ENCODE measurements around the gene PHC2. TPM values are rescaled to one million over a fixed set of nuclear protein-coding genes. Genes with fewer than 3 reads are reported as not detected.

The PHC2 gene
- total RNA-seq, 1 experiment from 2014 or later = 176 TPM

- RAD21 ChIA-PET (ENCODE audit: low non-redundant PET in 1 of 2, low total read pairs in 2 of 2, uncharacterized antibody in 2 of 2, unreplicated experiment in 2 of 2) = no interaction called here
- H3K4me1 ChIP-seq (ENCODE audit: control insufficient read depth in 1 of 2, insufficient read depth in 2 of 2, low read length in 2 of 2) = peaks cover 0 to 8% of the 10 kb centered on the region in 2 experiments; a peak in 2 of 4 replicates
- no peak for ATAC-seq
- intact Hi-C loops (cut with micrococcal nuclease) = loop anchor here (5.0 kb wide), 2 partner anchors 158 to 187 kb away; no protein-coding TSS in a partner anchor
- no peak overlapping the region for H3K27ac ChIP-seq (ENCODE audit: low read depth, low read length)
- no peaks in the 10 kb centered on the region for H3K27me3 ChIP-seq (ENCODE audit: insufficient read depth, low read length)
- no peak for DNase-seq (ENCODE audit: low read depth, low spot score)
- CTCF ChIA-PET = interaction anchor here (3.8 kb wide), 1 partner anchor 171 kb away, joined by 23 read pairs; the partner anchor contains the start of gene ZSCAN20
- H3K79me2 ChIP-seq (ENCODE audit: insufficient read depth, low read length) = no peaks in the 10 kb centered on the region
- no peak overlapping the region for H3K4me3 ChIP-seq (replicated peaks in 1 of 2; ENCODE audit: low read depth in 1 of 2, low read length in 2 of 2)
- H3K9ac ChIP-seq (ENCODE audit: low read length) = no peak overlapping the region
- no TSS peak for BruUV-seq (replicated peaks)
- H3K4me2 ChIP-seq (ENCODE audit: low read length) = no peak overlapping the region
- no peaks in the 10 kb centered on the region for H4K20me1 ChIP-seq (ENCODE audit: insufficient read depth)
- H2AFZ ChIP-seq (ENCODE audit: low read depth, low read length, poor library complexity, severe bottlenecking) = no peak overlapping the region
- no peaks in the 10 kb centered on the region for H3K9me2 ChIP-seq (ENCODE audit: insufficient read depth)
- POLR2A ChIA-PET = no interaction called here
- H3K9me3 ChIP-seq (ENCODE audit: control insufficient read depth in 1 of 2, insufficient read depth in 1 of 2, low read depth in 1 of 2, low read length in 2 of 2) = no peaks in the 10 kb centered on the region
- no peaks in the 10 kb centered on the region for H3K36me3 ChIP-seq (ENCODE audit: control insufficient read depth in 1 of 2, insufficient read depth in 2 of 2, low read length in 2 of 2)
- TF ChIP-seq ZBTB33 (IDR thresholded peaks at IDR 0.05; ENCODE audit: extremely low read depth, insufficient replicate concordance, low read length) = no peak
These were observed 131.3 kb downstream of the PHC2 start for GRCh38 chr1:33299461-33300155.

DNA sequence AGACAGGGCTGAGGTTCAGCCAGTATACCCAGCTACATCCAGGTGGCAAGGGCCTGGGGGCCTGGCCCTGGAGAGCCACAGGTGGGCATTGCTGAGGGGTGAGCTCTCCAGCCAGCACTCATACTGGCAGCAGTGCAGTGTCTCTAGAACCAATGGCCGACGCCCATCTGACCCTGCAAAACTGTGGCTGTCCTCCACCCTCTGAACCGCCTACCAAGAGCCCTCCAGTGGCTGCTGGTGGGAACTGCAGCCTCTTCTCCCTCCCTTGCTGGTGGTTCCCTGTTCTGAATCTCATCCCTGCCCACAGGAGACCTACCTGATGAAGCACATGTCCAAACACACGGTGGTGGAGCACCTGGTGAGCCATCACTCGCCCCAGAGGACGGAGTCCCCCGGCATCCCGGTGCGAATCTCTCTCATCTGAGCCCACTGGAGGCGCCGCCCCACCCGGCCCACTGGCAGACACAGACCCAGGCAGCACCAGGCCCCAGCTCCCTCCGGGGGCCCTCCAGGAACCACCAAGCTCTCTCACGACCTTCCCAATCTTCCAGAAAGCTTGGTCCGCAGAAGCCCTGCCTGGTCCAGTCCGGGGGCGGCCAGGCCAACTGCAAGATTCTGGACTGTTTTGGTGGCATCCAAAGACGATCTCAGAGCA lies 132.1 kb downstream of the PHC2 start:
- H3K9me2 ChIP-seq (ENCODE audit: insufficient read depth) = no peaks in the 10 kb centered on the region
- no peaks in the 10 kb centered on the region for H3K27me3 ChIP-seq (ENCODE audit: insufficient read depth, low read length)
- no peaks in the 10 kb centered on the region for H3K79me2 ChIP-seq (ENCODE audit: insufficient read depth, low read length)
- no peak overlapping the region for H3K27ac ChIP-seq (ENCODE audit: low read depth, low read length)
- H3K9ac ChIP-seq (ENCODE audit: low read length) = no peak overlapping the region
- CTCF ChIA-PET = interaction anchor here (3.8 kb wide), 1 partner anchor 172 kb away, joined by 23 read pairs; the partner anchor contains the start of gene ZSCAN20
- DNase-seq (ENCODE audit: low read depth, low spot score) (peak; percentile 47), ATAC-seq (peak; percentile 87)
- POLR2A ChIA-PET = no interaction called here
- H3K4me1 ChIP-seq (ENCODE audit: control insufficient read depth in 1 of 2, insufficient read depth in 2 of 2, low read length in 2 of 2) = peaks cover 0 to 8% of the 10 kb centered on the region in 2 experiments; a peak in 2 of 4 replicates
- TF ChIP-seq CTCF (IDR thresholded peaks at IDR 0.05 in 2 of 3, conservative IDR thresholded peaks at IDR 0.05 in 1 of 3; ENCODE audit: borderline replicate concordance in 1 of 3, insufficient read depth in 1 of 3, low read depth in 2 of 3, low read length in 2 of 3) (peak; percentile 71 to 91 (median 89)), RAD21 (IDR thresholded peaks at IDR 0.05; ENCODE audit: low read depth) (peak; percentile 74), ZBTB33 (IDR thresholded peaks at IDR 0.05; ENCODE audit: extremely low read depth, insufficient replicate concordance, low read length) (no peak), MAX (IDR thresholded peaks at IDR 0.05) (no peak), CEBPB (IDR thresholded peaks at IDR 0.05; ENCODE audit: low read depth) (no peak), YY1 (IDR thresholded peaks at IDR 0.05; ENCODE audit: extremely low read depth, insufficient replicate concordance, low read depth, low read length) (peak; percentile 36), EZH2phosphoT487 (IDR thresholded peaks at IDR 0.05; ENCODE audit: borderline replicate concordance) (no peak)
- H4K20me1 ChIP-seq (ENCODE audit: insufficient read depth) = no peaks in the 10 kb centered on the region
- H3K9me3 ChIP-seq (ENCODE audit: control insufficient read depth in 1 of 2, insufficient read depth in 1 of 2, low read depth in 1 of 2, low read length in 2 of 2) = no peaks in the 10 kb centered on the region
- H3K4me3 ChIP-seq (replicated peaks in 1 of 2; ENCODE audit: low read depth in 1 of 2, low read length in 2 of 2) = no peak overlapping the region
- BruUV-seq (replicated peaks) = no TSS peak
- H2AFZ ChIP-seq (ENCODE audit: low read depth, low read length, poor library complexity, severe bottlenecking) = no peak overlapping the region
- intact Hi-C loops (cut with micrococcal nuclease) = loop anchor here (5.0 kb wide), 2 partner anchors 159 to 186 kb away; no protein-coding TSS in a partner anchor
- no peaks in the 10 kb centered on the region for H3K36me3 ChIP-seq (ENCODE audit: control insufficient read depth in 1 of 2, insufficient read depth in 2 of 2, low read length in 2 of 2)
- H3K4me2 ChIP-seq (ENCODE audit: low read length) = peak overlapping the region; percentile 41
- RAD21 ChIA-PET (ENCODE audit: low non-redundant PET in 1 of 2, low total read pairs in 2 of 2, uncharacterized antibody in 2 of 2, unreplicated experiment in 2 of 2) = interaction anchor here in 1 of 2 experiments (0.8 kb wide), 1 partner anchor 172 kb away, joined by 3 read pairs; no protein-coding TSS in a partner anchor

Measured in HCT116 (cell line).